Astrocyte (in vitro differentiated cells and primary cell): ENCODE results near the gene WNT3A. TPM values are rescaled to one million over a fixed set of nuclear protein-coding genes. Genes with fewer than 3 reads are reported as not detected.

Experiments
- DNase-seq: peaks from one replicate; pipeline ENCODE4 v3.0.0-alpha.2; 2010; ENCODE audit warnings: low read depth
- FAIRE-seq: peaks from 2 replicates; lab custom pipeline; 2011; peaks lifted over from hg19 to GRCh38; lab: Jason Lieb, UNC
- H2AFZ ChIP-seq: 2 replicates; pipeline ENCODE4 v1.6.0; 2012; ENCODE audit warnings: low read depth, low read length, inconsistent platforms
- H3K27ac ChIP-seq: 2 replicates; pipeline ENCODE4 v1.5.1; 2011; ENCODE audit warnings: low read depth, low read length, inconsistent platforms
- H3K27me3 ChIP-seq: 2 replicates; pipeline ENCODE4 v1.6.0; 2011; ENCODE audit warnings: low read length, inconsistent platforms; ENCODE audit not compliant: insufficient read depth
- H3K36me3 ChIP-seq: 2 replicates; pipeline ENCODE4 v1.5.1; 2011; ENCODE audit warnings: low read length, inconsistent platforms; ENCODE audit not compliant: insufficient read depth
- H3K4me1 ChIP-seq: 2 replicates; pipeline ENCODE4 v1.5.1; 2011; ENCODE audit warnings: low read length, inconsistent platforms; ENCODE audit not compliant: insufficient read depth
- H3K4me2 ChIP-seq: 2 replicates; pipeline ENCODE4 v1.6.0; 2012; ENCODE audit warnings: low read length, inconsistent platforms
- H3K4me3 ChIP-seq: 2 replicates; pipeline ENCODE4 v1.5.1; 2011; ENCODE audit warnings: low read depth, mild to moderate bottlenecking, low read length, inconsistent platforms; ENCODE audit not compliant: insufficient read depth
- H3K79me2 ChIP-seq: 2 replicates; pipeline ENCODE4 v1.6.0; 2012; ENCODE audit warnings: mild to moderate bottlenecking, low read length, inconsistent platforms; ENCODE audit not compliant: insufficient read depth
- H3K9ac ChIP-seq: 2 replicates; pipeline ENCODE4 v1.6.0; 2012; ENCODE audit warnings: mild to moderate bottlenecking, low read length, inconsistent platforms
- H3K9me3 ChIP-seq: 2 replicates; pipeline ENCODE4 v1.5.1; 2012; ENCODE audit warnings: low read depth, mild to moderate bottlenecking, low read length, inconsistent platforms; ENCODE audit not compliant: insufficient read depth
- H4K20me1 ChIP-seq: 2 replicates; pipeline ENCODE4 v1.6.0; 2012; ENCODE audit warnings: low read length, inconsistent platforms; ENCODE audit not compliant: insufficient read depth
- H3K27ac Mint-ChIP-seq: one replicate; pipeline ENCODE4 v1.8.0; 2021; ENCODE audit warnings: mild to moderate bottlenecking, mixed read lengths; ENCODE audit not compliant: unreplicated experiment
- H3K27me3 Mint-ChIP-seq: one replicate; pipeline ENCODE4 v1.8.0; 2021; ENCODE audit warnings: low read depth, mixed read lengths; ENCODE audit not compliant: unreplicated experiment
- H3K36me3 Mint-ChIP-seq: one replicate; pipeline ENCODE4 v1.8.0; 2021; ENCODE audit warnings: low read depth, mixed read lengths; ENCODE audit not compliant: unreplicated experiment
- H3K4me1 Mint-ChIP-seq: one replicate; pipeline ENCODE4 v1.8.0; 2021; ENCODE audit warnings: low read depth, mixed read lengths; ENCODE audit not compliant: unreplicated experiment
- H3K4me3 Mint-ChIP-seq: one replicate; pipeline ENCODE4 v1.8.0; 2021; ENCODE audit warnings: mild to moderate bottlenecking, moderate library complexity, mixed read lengths; ENCODE audit not compliant: unreplicated experiment
- H3K9me3 Mint-ChIP-seq: one replicate; pipeline ENCODE4 v1.8.0; 2021; ENCODE audit warnings: mild to moderate bottlenecking, mixed read lengths; ENCODE audit not compliant: unreplicated experiment
- EZH2 ChIP-seq: IDR thresholded peaks from 2 replicates; pipeline ENCODE4 v1.6.1; 2012; ENCODE audit warnings: mild to moderate bottlenecking, low read length, inconsistent platforms; ENCODE audit not compliant: insufficient read depth
- total RNA-seq: library from RNA; stranded (reverse); gene quantifications from 2 replicates; pipeline ENCODE4 v1.2.1, GENCODE V29; 2021
- TF ChIP-seq, protein P1 (sequence below): IDR thresholded peaks from 2 replicates; pipeline ENCODE4 v1.5.1; 2011; ENCODE audit warnings: low read depth, mild to moderate bottlenecking, inconsistent platforms, low read length, moderate library complexity; ENCODE audit not compliant: insufficient read depth

WNT3A gene
- total RNA-seq, 1 donor from 2014 or later, result not detected

DNA sequence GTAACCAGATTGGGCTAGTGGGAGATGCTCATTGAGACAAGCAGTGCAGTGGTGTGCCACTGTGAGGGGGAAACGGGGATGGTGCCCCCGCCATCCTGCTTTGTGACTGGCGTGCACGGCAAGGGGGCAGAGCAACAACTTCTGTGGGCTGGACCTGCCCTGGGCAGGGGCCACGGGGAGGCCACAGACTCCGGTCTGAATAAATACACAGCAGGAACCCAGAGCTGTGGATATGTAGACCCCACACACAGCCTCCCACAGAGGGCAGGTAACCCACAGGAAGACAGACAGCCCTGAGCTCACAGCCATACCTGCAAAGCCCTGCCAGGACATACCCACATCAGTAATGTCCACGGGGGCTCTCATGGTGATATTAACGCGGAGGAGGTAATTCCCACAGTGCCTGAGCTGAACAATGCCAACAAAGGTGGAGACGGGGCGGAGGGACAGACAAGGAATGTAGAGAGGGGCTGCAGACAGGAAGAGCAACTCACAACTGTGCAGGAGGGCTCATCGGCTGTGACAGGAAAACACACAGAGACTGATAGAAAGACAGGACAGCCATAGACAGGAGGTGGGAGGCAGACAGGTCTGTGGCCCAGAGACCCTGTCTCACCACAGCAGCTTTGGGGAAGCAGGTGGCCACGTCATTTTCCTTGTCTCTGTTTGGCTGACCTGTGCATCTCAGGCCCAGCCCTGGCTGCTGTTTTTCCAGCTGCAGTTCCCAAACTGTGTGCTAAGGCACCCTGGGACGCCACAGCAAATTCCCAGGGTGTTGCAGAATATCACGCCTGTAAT is 4.9 kb upstream of the WNT3A start:
- no peaks in the 10 kb centered on the region for H3K36me3 ChIP-seq
- Mint-ChIP-seq H3K36me3 (no peaks in the 10 kb centered on the region), H3K27me3 (peaks cover 84% of the 10 kb centered on the region), H3K4me3 (no peak overlapping the region), H3K4me1 (no peaks in the 10 kb centered on the region), H3K27ac (no peak overlapping the region), H3K9me3 (peaks cover 8% of the 10 kb centered on the region)
- H4K20me1 ChIP-seq, result peaks cover 6% of the 10 kb centered on the region
- TF ChIP-seq, protein P1, sequence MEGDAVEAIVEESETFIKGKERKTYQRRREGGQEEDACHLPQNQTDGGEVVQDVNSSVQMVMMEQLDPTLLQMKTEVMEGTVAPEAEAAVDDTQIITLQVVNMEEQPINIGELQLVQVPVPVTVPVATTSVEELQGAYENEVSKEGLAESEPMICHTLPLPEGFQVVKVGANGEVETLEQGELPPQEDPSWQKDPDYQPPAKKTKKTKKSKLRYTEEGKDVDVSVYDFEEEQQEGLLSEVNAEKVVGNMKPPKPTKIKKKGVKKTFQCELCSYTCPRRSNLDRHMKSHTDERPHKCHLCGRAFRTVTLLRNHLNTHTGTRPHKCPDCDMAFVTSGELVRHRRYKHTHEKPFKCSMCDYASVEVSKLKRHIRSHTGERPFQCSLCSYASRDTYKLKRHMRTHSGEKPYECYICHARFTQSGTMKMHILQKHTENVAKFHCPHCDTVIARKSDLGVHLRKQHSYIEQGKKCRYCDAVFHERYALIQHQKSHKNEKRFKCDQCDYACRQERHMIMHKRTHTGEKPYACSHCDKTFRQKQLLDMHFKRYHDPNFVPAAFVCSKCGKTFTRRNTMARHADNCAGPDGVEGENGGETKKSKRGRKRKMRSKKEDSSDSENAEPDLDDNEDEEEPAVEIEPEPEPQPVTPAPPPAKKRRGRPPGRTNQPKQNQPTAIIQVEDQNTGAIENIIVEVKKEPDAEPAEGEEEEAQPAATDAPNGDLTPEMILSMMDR, result no peak
- no peak for TF ChIP-seq EZH2
- no peak overlapping the region for H3K27ac ChIP-seq
- H3K4me3 ChIP-seq, result no peak overlapping the region
- DNase-seq, result no peak
- FAIRE-seq, result no peak
- H3K9me3 ChIP-seq, result no peaks in the 10 kb centered on the region
- H3K27me3 ChIP-seq, result peaks cover 39% of the 10 kb centered on the region
- H3K79me2 ChIP-seq, result no peaks in the 10 kb centered on the region
- no peak overlapping the region for H3K9ac ChIP-seq
- no peak overlapping the region for H3K4me2 ChIP-seq
- H2AFZ ChIP-seq, result no peak overlapping the region
- no peaks in the 10 kb centered on the region for H3K4me1 ChIP-seq

DNA sequence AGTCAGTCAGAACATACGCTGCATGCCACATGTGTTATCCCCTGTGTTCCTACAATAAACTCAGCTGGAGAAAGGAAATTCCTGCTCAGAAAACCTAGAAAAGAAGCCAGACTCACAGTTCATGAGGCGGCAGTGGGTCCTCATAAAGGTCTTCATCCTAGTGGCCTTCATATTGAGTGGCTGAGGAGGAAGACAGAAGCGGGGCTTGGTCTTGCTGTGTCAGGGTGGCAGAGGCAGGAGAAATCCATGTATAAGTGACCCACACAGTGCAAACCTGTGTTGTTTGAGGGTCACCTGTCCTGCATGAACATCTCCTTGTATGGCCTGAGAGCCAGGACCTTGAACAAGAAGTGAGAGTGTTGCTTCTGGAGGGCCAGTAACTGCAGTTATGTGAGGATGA is 4.0 kb upstream of the WNT3A start:
- peaks cover 47% of the 10 kb centered on the region for H3K27me3 ChIP-seq
- H3K9me3 ChIP-seq, result no peaks in the 10 kb centered on the region
- H3K36me3 ChIP-seq, result no peaks in the 10 kb centered on the region
- Mint-ChIP-seq H3K27me3 (peaks cover 84% of the 10 kb centered on the region), H3K27ac (no peak overlapping the region), H3K36me3 (no peaks in the 10 kb centered on the region), H3K9me3 (peaks cover 5% of the 10 kb centered on the region), H3K4me1 (no peaks in the 10 kb centered on the region), H3K4me3 (no peak overlapping the region)
- no peak overlapping the region for H3K4me2 ChIP-seq
- no peak overlapping the region for H2AFZ ChIP-seq
- H3K79me2 ChIP-seq, result no peaks in the 10 kb centered on the region
- DNase-seq, result no peak
- H3K27ac ChIP-seq, result no peak overlapping the region
- FAIRE-seq, result no peak
- no peak for TF ChIP-seq EZH2
- TF ChIP-seq, protein P1, result no peak
- H4K20me1 ChIP-seq, result peaks cover 6% of the 10 kb centered on the region
- H3K4me1 ChIP-seq, result no peaks in the 10 kb centered on the region
- H3K9ac ChIP-seq, result no peak overlapping the region
- no peak overlapping the region for H3K4me3 ChIP-seq
